DOHH2 (cell line): ENCODE results near the gene GALNT2.

Experiments
- H3F3A ChIP-seq: fragments of 200-600 bp; sonication (generic), shearing (Covaris generic); 2 replicates; pipeline ENCODE4 v1.6.0; 2016; ENCODE audit warnings: antibody characterized with exemption, mild to moderate bottlenecking; ENCODE audit not compliant: control insufficient read depth, insufficient read depth
- H3K27ac ChIP-seq: fragments of 200-600 bp; sonication (generic); 2 replicates; pipeline ENCODE4 v1.5.1; 2014; ENCODE audit warnings: low read depth, mild to moderate bottlenecking, low read length, moderate library complexity
- H3K27me3 ChIP-seq: fragments of 200-600 bp; sonication (generic); 2 replicates; pipeline ENCODE4 v1.6.1; 2014; ENCODE audit warnings: mild to moderate bottlenecking, low read length, mixed read lengths; ENCODE audit not compliant: control insufficient read depth
- H3K36me3 ChIP-seq: fragments of 200-600 bp; sonication (generic); 2 replicates; pipeline ENCODE4 v1.6.1; 2014; ENCODE audit warnings: mild to moderate bottlenecking, low read length, moderate library complexity, mixed read lengths; ENCODE audit not compliant: control insufficient read depth
- H3K4me1 ChIP-seq: fragments of 200-600 bp; sonication (generic); 2 replicates; pipeline ENCODE4 v1.6.1; 2014; ENCODE audit warnings: mild to moderate bottlenecking, low read length, mixed read lengths; ENCODE audit not compliant: control insufficient read depth
- H3K4me2 ChIP-seq: fragments of 200-600 bp; sonication (generic); 2 replicates; pipeline ENCODE4 v1.6.0; 2014; ENCODE audit warnings: mild to moderate bottlenecking, low read length, moderate library complexity
- H3K4me3 ChIP-seq: fragments of 200-600 bp; sonication (generic); 2 replicates; pipeline ENCODE4 v1.5.1; 2014; ENCODE audit warnings: mild to moderate bottlenecking, low read length, mixed read lengths
- H3K79me2 ChIP-seq: fragments of 200-600 bp; sonication (generic); 2 replicates; pipeline ENCODE4 v1.6.1; 2014; ENCODE audit warnings: mild to moderate bottlenecking, low read length, mixed read lengths; ENCODE audit not compliant: control insufficient read depth
- H3K9me2 ChIP-seq: fragments of 200-600 bp; sonication (generic); replicated peaks from 2 replicates; pipeline ENCODE4 v1.6.1; 2014; ENCODE audit warnings: mild to moderate bottlenecking, low read length, mixed read lengths; ENCODE audit not compliant: control insufficient read depth
- H3K9me3 ChIP-seq: fragments of 200-600 bp; sonication (generic); 2 replicates; pipeline ENCODE4 v1.6.1; 2014; ENCODE audit warnings: antibody characterized with exemption, low read length, mixed read lengths; ENCODE audit not compliant: control insufficient read depth, insufficient read depth
- H4K20me1 ChIP-seq: fragments of 200-600 bp; sonication (generic); 2 replicates; pipeline ENCODE4 v1.6.0; 2014; ENCODE audit warnings: low read depth, mild to moderate bottlenecking, antibody characterized with exemption, low read length, moderate library complexity; ENCODE audit not compliant: control insufficient read depth, insufficient read depth
- EZH2phosphoT487 ChIP-seq: fragments of 200-600 bp; sonication (generic); IDR thresholded peaks from 2 replicates; pipeline ENCODE4 v1.6.1; 2017; ENCODE audit warnings: borderline replicate concordance, mild to moderate bottlenecking, antibody characterized with exemption, low read length, moderate library complexity, mixed read lengths
- TF ChIP-seq, protein P1 (sequence below): fragments of 200-600 bp; sonication (generic); IDR thresholded peaks from one replicate; pipeline ENCODE4 v1.5.1; 2014; ENCODE audit warnings: antibody characterized with exemption, mild to moderate bottlenecking, low read depth, low read length; ENCODE audit not compliant: poor library complexity, severe bottlenecking

The GALNT2 gene

DNA sequence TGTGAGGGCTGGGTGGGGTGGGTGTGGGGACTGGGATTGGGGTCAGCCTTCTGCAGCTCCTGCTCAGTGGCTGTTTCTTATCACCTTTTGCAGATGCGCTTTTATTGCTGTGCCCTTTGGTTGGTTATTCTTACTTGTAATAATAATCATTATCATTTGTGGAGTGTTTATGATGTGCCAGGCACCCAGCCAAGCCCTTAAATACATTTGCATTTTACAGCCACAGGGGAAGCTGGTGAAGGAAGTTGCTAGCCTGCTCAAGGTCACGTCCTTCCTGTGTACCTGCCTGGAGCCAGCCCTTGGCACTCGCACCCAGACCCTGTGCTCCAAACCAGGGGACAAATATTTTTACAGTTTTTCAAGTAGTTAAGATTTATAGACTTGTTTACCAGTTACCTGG, 215.1 kb downstream of the GALNT2 start:
- no peaks in the 10 kb centered on the region for H3K27me3 ChIP-seq
- peaks cover 58% of the 10 kb centered on the region for H3K4me1 ChIP-seq
- H3K4me3 ChIP-seq: no peak overlapping the region
- no peak for TF ChIP-seq EZH2phosphoT487
- TF ChIP-seq, protein P1, sequence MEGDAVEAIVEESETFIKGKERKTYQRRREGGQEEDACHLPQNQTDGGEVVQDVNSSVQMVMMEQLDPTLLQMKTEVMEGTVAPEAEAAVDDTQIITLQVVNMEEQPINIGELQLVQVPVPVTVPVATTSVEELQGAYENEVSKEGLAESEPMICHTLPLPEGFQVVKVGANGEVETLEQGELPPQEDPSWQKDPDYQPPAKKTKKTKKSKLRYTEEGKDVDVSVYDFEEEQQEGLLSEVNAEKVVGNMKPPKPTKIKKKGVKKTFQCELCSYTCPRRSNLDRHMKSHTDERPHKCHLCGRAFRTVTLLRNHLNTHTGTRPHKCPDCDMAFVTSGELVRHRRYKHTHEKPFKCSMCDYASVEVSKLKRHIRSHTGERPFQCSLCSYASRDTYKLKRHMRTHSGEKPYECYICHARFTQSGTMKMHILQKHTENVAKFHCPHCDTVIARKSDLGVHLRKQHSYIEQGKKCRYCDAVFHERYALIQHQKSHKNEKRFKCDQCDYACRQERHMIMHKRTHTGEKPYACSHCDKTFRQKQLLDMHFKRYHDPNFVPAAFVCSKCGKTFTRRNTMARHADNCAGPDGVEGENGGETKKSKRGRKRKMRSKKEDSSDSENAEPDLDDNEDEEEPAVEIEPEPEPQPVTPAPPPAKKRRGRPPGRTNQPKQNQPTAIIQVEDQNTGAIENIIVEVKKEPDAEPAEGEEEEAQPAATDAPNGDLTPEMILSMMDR: no peak
- H3K4me2 ChIP-seq: peak overlapping the region; percentile 26
- no peaks in the 10 kb centered on the region for H3K79me2 ChIP-seq
- no peaks in the 10 kb centered on the region for H4K20me1 ChIP-seq
- no peaks in the 10 kb centered on the region for H3K9me3 ChIP-seq
- H3K36me3 ChIP-seq: peaks cover 27% of the 10 kb centered on the region
- H3F3A ChIP-seq: no peaks in the 10 kb centered on the region
- H3K27ac ChIP-seq: peak overlapping the region; percentile 22; the same call in 1 of the 2 replicates
- no peaks in the 10 kb centered on the region for H3K9me2 ChIP-seq

DNA sequence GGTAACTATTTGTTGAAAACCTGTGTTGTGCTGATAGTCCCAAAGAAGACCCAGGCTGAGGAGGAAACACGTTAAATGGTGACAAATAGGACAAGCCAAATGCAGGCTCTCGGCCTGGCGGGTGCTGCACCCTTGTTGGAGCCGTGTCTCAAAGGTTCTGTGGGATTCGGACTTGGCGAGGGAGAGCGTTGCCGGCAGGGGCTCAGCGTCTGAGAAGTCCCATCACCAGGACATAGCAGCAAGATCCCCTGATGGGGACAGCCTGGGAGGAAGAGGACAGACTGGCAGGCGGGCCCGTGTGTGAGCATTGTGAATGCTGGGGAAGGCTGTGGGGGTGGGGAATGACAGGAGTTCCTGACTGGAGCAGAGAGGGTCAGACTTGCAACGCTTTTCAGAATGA, 216.6 kb downstream of the GALNT2 start:
- no peak for TF ChIP-seq EZH2phosphoT487
- TF ChIP-seq, protein P1: no peak
- Histone ChIP-seq H3F3A (no peaks in the 10 kb centered on the region), H3K27ac (no peak overlapping the region), H3K9me3 (no peaks in the 10 kb centered on the region), H3K4me1 (peaks cover 43% of the 10 kb centered on the region), H3K4me3 (no peak overlapping the region), H3K4me2 (no peak overlapping the region), H3K79me2 (no peaks in the 10 kb centered on the region), H3K9me2 (no peaks in the 10 kb centered on the region), H3K36me3 (peaks cover 21% of the 10 kb centered on the region), H3K27me3 (no peaks in the 10 kb centered on the region), H4K20me1 (no peaks in the 10 kb centered on the region)

DNA sequence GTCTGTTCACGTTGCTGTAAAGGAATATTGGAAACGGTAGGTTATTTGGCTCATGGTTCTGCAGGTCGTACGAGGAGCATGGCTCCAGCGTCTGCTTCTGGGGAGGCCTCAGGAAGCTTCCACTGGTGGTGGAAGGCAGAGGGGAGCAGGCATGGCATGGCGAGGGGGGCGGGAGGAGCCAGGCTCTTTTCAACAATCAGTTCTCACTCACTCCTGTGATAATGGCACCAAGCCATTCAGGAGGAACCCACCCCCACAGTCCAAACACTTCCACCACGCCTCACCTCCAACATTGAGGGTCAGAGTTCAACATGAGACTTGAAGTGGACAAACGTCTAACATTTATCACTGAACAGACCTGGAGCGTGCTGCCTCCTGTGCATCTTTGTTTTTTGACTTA, 217.9 kb downstream of the GALNT2 start:
- no peaks in the 10 kb centered on the region for H3K79me2 ChIP-seq
- no peaks in the 10 kb centered on the region for H3F3A ChIP-seq
- no peaks in the 10 kb centered on the region for H3K27me3 ChIP-seq
- no peaks in the 10 kb centered on the region for H3K9me2 ChIP-seq
- H3K4me2 ChIP-seq: no peak overlapping the region
- H3K4me3 ChIP-seq: no peak overlapping the region
- H3K4me1 ChIP-seq: peaks cover 42% of the 10 kb centered on the region
- peaks cover 9% of the 10 kb centered on the region for H3K36me3 ChIP-seq
- no peak overlapping the region for H3K27ac ChIP-seq
- H3K9me3 ChIP-seq: no peaks in the 10 kb centered on the region
- H4K20me1 ChIP-seq: no peaks in the 10 kb centered on the region
- no peak for TF ChIP-seq EZH2phosphoT487
- TF ChIP-seq, protein P1: no peak

DNA sequence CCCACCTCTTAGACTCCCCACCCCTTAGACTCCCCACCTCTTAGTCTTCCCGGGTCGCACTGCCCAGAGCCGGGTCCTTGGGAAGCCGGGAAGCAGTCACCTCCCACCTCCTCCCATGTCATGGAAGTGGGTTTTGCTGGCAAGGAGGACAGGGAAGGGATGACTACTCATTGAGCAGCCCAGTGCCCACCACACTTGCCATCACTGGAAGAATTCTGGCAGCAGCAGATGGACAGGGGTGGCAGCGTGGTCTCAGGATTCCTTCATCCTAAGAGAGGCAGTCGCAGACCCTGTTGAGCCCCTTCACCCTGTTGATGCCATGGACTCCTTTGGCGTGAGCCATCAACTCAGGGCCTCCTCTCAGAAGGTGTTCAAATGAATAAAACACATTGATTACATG, 218.3 kb downstream of the GALNT2 start:
- H3K4me2 ChIP-seq: no peak overlapping the region
- peaks cover 5% of the 10 kb centered on the region for H3K36me3 ChIP-seq
- H3K4me1 ChIP-seq: peaks cover 42% of the 10 kb centered on the region
- no peaks in the 10 kb centered on the region for H3K79me2 ChIP-seq
- H4K20me1 ChIP-seq: no peaks in the 10 kb centered on the region
- no peaks in the 10 kb centered on the region for H3K27me3 ChIP-seq
- TF ChIP-seq, protein P1: no peak
- TF ChIP-seq EZH2phosphoT487: no peak
- H3F3A ChIP-seq: no peaks in the 10 kb centered on the region
- no peak overlapping the region for H3K27ac ChIP-seq
- no peaks in the 10 kb centered on the region for H3K9me2 ChIP-seq
- H3K4me3 ChIP-seq: no peak overlapping the region
- no peaks in the 10 kb centered on the region for H3K9me3 ChIP-seq
